SH-SY5Y (cell line): ENCODE measurements around the gene OXTR.

Experiments used
- GATA2 ChIP-seq: IDR thresholded peaks from 2 replicates; pipeline ENCODE4 v1.6.1; 2011; ENCODE audit warnings: mild to moderate bottlenecking, low read depth, low read length
- GATA3 ChIP-seq: IDR thresholded peaks from 2 replicates; pipeline ENCODE4 v1.6.1; 2011; ENCODE audit warnings: low read depth, mild to moderate bottlenecking, low read length, moderate library complexity

Gene OXTR

DNA sequence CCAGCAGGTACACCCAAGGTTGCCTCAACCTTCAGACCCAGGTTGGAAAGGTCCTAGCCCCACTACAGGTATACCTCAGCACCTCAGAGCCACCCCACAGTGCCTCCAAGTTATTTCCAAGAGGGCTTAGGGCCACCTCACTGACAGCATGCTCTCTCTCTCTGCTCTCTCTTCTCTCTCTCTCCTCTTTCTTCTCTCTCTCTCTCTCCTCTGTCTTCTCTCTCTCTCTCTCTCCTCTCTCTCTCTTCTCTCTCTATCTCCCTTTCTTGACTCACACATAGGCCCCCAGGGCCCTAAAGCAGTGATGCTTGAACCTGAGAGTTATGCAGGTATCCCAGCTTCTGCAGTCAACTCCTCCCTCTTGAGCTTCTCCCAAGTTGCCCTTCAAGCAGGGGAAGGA, 31.6 kb downstream of the OXTR start:
- TF ChIP-seq GATA3 (no peak), GATA2 (no peak)

DNA sequence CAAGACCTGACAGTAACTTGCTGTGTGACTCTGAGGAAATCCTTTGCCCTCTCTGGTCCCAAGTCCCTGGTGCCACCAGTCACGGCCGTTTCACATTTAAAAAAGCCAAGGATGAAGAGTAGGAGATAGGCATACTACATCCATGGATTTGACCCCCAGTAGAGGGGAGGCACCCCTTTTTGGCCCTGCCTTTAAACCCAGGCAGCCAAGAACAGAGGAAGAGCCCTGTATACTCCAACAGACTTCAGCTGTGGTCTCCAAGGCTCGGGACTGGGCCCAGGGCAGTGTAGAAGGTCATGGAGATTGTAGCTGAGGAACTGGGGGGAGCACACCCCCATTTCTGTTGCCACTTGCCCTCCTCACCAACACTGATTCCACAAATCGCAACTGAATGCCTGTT, 32.1 kb downstream of the OXTR start:
- TF ChIP-seq GATA2 (no peak), GATA3 (no peak)

DNA sequence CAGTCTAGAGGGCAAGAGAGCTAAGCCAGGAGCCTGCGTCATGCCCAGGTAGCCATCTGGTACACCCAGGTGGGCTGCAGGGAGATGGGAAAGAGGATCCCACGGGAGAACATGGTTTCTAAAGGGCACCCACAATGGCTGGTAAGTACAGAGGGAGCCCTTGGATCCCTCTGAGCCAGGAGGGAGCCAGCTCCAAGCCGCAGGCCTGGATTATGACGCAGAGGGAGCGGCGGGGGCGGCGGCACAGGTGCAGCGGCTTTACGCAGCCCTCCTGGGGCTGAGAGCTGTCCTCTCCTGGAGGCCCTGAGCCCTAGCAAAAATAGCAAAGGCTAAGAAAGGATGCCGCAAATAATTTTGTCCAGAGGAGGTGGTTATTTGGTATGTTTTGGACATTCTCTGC, 33.0 kb downstream of the OXTR start:
- TF ChIP-seq GATA3: no peak
- no peak for TF ChIP-seq GATA2

DNA sequence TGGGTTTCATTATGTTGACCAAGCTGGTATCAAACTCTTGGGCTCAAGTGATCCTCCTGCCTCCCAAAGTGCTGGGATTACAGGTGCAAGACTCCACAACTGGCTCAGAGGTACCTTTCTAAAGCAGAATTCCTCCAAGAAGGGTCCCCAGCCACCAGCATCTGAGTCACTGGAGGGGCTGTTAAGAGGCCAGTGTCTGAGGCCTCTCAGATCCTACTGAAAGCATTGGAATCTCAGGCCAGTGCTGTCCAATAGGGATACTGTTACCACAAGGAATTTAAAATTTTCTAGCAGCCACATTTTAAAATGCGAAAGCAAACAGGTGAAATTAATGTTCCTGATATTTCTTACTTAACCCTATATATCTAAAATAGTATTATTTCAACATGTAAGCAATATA, 34.5 kb downstream of the OXTR start:
- TF ChIP-seq GATA2: no peak
- no peak for TF ChIP-seq GATA3

DNA sequence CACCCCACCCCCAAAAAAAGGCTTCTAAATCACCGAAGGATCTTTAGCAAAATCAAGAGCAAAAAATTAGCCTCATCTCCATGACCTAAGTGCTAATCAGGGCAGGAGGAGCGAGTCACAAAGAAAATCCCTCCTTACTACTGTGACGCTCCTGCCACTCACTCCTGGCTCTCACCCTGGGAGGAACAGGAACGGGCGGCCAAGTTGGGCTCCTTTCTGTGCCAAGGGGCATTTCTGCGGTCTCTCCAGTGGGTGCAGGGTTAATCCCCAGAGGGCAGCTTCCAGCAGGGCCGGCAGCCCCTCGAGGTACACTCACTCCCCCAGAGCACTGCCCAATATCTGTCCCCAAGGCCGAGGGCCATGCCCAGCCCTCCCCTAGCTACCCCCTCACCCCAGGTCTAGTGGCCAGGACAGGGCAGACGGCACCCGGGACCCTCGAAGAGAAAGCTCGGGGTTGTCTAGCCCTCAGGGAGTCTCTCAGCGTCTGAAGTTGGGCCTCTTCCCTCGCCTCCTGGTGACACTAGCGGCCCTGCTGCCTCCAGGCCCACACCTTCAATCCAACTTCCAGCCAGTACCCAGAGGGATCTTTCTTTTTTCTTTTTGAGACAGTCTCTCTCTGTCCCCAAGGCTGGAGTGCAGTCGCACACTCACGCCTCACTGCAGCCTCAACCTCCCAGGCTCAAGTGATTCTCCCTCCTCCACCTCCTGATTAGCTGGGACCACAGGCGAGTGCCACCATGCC, 35.1 kb downstream of the OXTR start:
- TF ChIP-seq GATA2 (no peak), GATA3 (no peak)

DNA sequence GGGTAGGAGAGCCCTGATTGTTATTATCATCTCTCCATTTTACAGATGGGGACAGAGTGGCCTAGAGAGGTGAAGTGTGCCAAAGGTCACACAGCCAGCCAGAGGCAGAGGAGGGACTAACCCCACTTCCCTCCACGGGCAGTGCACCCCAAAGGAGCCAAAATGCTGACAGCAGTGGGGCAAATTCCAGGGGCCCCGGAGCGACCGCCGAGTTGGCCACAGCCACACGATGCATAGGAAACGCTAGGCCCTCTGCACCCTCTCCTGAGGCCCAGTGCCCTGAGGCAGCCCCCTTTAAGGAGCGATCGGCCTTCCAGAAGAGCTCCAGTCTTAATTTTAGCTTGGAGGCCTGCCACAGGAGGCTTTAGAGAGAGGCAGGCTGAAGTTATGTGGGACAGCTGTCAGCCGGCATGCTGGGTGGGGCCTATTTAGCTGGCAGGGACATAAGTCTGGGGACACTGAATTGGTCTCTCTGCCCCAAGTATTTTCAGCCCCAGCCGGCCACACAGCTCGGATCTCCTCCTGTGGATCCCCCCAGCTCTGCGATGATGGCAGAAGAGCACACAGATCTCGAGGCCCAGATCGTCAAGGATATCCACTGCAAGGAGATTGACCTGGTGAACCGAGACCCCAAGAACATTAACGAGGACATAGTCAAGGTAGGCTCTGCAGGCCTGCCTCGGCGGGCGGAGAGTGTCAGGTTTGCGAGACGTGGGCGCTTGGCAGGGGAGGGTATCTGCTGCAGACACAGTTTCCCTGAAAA, 35.9 kb downstream of the OXTR start, which contains the start of gene CAV3:
Gene CAV3 (plus strand): TSS at position 471 of the 763 bp plus-strand sequence. CDS start 75 bp downstream, at position 546.
- TF ChIP-seq GATA2 (no peak), GATA3 (no peak)

DNA sequence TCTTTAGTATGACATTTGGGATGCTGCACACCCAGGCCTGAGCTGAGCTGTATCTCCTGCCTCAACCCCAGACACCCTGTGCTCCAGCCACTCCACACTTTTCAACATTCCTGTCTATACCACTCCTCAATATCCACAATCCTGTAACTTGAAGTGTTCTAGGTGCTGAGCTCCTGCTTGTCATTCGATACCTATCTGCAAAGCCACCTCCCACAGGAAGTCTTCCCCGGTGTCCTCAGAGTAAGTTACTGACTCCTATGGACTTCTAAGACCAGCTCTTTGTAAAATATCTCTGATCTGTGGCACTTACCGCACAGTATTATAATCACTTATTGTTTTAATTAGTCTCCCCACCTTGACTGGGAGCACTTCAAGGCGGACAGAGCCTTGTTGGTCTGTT, 37.0 kb downstream of the OXTR start:
- TF ChIP-seq GATA3 (no peak), GATA2 (no peak)

DNA sequence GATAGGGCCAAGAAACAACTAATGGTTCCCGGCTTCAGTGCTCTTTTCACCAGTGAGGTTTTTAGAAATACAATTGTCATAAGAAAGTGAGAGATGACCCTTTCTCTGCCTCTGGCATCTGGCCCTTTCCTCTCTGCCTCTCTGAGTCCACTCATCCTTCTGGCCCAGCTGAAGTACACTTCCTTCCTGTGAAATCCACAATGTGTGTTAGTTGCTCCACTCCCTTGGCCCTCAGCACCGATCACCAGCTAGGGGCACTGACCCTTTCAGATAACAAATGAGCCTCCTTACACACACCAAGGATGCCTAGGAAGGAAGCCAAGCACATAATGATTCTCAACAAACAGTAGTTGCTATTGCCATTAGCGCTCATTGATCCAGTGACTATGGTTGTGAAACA, 38.8 kb downstream of the OXTR start:
- TF ChIP-seq GATA3 (no peak), GATA2 (no peak)

DNA sequence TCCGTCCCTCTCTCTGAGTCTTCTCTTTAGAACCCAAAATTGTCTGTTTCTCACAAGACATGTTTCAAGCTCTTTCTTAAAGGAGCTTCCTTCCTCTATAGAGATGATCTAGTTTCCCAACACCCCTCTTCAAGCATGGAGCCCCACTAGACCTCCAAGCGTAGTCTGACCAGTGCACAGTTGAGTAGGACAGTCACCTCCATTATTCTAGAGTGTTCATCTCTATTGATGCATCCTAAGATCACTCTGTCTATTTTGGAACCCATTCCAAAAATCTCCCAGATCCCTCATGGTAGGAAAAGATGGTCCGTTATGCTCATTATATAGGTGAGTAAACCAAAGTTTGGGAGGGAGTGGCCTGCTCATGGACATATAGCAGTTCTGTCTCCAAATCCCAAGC, 39.9 kb downstream of the OXTR start:
- TF ChIP-seq GATA2: no peak

DNA sequence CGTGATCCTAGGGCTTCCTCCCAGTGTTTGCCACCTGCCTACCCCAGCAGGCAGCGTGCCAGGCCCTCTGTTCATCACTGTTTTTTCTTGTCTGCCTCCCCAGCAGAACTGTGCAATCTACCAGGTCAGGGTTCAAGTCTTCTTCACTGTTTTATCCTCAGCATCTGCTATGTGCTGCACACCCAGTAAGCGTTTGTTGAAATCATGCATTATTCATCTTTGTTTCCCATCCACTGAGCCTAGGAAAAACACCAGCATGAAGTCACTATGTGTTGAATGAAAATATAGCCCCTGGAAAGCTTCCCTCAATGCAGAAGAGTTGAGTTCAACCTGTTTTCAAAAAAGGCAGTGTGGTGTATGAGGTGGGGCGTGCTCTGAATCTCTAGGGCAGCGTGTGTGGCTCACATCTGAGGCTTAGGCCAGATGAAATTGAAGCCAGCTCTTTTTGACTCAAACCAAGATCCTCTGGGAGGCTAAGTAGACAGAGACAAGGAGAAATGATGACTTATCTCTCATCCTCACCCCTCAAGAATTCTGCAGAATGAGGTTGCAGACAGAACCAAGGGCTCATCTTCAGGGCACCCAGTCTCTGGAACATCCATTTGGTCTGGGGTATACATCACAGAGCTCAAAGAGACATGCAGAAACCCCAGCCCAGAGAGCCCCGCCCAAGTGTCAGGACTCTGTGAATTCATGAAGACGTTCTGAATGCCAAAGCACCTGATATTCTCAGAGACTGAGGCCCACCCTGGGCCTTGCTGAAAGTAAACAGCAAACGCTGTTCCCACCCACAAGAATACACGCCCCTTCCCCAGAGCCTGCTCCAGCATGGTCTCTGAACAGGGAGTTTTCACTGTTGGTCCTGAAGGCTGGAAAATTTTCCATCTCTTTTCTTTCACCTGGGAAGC, 41.6 kb downstream of the OXTR start:
- TF ChIP-seq GATA3: no peak

DNA sequence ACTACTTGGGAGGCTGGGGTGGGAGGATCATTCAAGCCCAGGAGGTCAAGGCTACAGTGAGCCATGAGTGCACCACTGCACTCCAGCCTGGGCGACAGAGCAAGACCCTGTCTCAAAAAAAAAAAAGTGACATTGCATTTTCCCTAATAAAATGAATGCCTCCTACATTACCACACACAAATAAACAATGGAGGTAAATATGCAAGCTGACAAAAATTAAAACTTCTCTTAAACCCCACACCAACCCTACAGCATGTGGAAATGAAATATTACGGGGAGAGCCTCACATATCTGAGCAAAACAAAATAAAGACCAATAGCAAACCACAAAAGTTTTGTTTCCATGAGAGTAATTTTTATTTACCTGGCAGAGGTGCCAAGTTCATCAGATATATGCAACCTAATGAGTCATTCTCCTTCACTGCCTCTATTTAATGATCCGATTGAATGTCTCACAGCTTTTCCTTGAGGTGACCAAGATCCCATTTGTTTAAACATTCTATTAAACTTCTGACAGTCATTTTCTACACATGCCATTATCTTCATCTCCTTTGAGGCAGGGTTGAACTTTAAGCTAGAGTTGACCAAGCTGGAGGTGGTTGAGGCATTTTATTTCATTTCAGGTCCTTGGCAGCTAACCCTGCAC, 45.2 kb downstream of the OXTR start:
- TF ChIP-seq GATA2 (no peak), GATA3 (no peak)

DNA sequence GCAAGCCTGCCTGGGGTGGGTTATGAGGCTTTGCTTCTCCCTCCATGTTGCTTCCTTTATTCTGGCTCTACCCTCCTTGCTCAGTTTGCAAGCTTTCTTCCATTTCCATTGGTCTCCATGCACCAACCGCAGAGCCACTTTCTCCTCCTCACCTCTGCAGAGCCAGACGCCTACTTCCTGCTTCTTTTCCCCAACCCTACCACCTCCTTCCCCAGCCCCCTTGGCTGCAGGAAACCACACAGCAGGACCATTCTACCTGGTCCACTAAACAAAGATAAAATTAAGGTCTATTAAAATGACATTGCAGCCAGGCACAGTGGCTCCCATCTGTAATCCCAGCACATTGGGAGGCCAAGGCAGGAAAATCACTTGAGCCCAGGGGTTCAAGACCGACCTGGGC, 45.8 kb downstream of the OXTR start:
- TF ChIP-seq GATA3 (no peak), GATA2 (no peak)

DNA sequence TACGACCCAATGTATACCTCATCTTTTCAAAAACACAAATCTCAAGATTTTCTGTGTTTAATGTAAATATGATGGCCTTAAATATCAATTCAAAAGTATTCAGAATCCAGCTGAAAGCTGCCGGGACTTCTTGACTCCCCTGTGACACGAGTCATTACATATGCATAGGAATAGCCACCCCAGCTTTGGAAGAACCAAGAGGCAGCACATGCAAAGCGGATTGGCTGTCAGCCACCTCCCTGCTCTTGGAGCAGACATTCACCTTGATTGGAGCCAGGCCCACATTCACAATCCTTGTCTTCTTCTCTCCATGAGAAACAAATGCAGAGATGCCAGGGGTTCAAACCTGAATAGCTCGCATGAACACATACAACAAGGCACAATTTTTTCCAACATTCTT, 46.6 kb downstream of the OXTR start:
- TF ChIP-seq GATA3 (no peak), GATA2 (no peak)
